ENCODE measurements around the gene FDX1.

FDX1 gene

GRCh38 chr11:110513259-110513801 lies 83.6 kb downstream of the FDX1 start:
- no peak for DNase-seq

DNA sequence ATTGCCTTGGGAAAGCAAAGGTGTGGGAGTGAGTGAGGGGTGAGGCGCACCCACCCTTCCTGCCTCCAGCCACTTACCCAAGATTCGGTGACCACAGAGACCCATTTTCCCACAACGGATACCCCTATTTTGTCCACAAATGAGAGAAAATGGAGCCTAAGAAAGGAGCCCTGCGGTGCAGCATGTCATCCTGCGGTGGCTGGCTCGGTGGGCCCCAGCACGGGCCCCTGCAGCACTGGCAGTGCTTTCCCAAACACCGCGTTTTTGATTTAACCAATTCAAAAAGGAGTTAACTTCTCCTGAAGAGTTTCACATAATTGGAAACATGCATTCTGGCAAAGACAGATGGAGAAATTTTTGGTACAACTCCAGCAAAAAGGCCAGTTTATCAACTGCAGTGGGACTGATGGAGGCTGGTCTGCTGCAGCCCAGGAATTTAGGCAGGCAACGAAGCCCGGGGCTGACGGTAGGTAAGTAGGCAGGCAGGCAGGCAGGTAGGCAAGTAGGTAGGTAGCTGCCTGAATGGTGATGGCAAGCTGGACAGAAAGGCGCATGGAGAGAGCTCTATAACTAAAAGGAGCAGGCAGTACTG lies 84.2 kb downstream of the FDX1 start:
- DNase-seq = no peak
